ENCODE data around the gene WDCP.
A peak's percentile ranks its signal among the peaks of the same experiment; 100 is the strongest.

DNA sequence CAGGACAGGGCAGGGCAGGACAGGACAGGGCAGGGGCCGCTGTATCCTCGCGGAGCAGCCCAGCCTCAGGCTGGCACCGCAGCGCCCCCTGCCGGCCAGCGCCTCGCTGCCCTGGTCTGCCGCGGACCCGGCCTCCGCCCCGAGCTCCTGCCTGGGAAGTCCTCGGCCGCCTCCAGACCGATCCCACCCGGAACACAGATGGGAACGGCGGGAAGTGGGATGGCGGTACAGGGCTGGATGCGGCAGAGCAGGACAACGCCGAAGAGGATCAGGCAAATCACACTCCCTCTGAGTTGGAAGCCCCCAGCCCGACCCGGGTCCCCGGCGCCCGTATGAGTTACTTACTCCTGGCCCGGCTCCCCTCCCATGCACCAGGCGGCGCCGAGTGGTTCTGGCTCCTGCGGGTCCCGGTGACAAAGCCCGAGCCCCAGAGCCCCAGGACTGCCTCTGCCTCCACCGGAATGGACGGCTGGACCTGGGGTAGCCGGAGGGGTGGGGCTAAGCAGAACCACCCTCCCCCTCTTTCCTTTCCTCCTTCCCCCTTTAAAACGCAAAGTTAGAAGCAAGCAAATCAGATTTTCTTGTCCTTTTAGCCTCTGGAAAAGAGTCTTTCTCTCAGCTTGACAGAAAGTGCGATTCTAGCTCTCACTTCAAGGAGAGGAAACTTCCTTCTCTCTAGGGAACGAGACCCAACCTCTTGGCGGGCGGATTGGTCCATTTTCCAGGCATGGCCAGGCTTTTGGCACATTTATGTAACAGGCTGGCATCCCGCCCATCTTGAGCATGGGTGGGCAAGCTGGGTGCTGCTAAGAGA lies 37.4 kb upstream of the WDCP start, which contains the start of gene TP53I3:
- TF ChIP-seq, protein P1, sequence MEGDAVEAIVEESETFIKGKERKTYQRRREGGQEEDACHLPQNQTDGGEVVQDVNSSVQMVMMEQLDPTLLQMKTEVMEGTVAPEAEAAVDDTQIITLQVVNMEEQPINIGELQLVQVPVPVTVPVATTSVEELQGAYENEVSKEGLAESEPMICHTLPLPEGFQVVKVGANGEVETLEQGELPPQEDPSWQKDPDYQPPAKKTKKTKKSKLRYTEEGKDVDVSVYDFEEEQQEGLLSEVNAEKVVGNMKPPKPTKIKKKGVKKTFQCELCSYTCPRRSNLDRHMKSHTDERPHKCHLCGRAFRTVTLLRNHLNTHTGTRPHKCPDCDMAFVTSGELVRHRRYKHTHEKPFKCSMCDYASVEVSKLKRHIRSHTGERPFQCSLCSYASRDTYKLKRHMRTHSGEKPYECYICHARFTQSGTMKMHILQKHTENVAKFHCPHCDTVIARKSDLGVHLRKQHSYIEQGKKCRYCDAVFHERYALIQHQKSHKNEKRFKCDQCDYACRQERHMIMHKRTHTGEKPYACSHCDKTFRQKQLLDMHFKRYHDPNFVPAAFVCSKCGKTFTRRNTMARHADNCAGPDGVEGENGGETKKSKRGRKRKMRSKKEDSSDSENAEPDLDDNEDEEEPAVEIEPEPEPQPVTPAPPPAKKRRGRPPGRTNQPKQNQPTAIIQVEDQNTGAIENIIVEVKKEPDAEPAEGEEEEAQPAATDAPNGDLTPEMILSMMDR (IDR thresholded peaks at IDR 0.05) = peak; percentile 89 to 97 (median 94)
- peak; percentile 16 to 71 for TF ChIP-seq POLR2A (IDR thresholded peaks at IDR 0.05)

Measured in uterus (tissue), 2 donors.